NCI-H2227 treated with DMSO at 0.1 percent for 48 hours (cell line): ENCODE data around the gene ABHD6.
A peak's percentile ranks its signal among the peaks of the same experiment; 100 is the strongest.
"Not testable (repeated sequence)": the region's sequence is repeated elsewhere in the genome, so short reads cannot be mapped to it uniquely, and the experiment has no call there.

Experiments used
- DNase-seq: peaks from one replicate; lab custom pipeline; 2025; lab: John Stamatoyannopoulos, UW

Gene ABHD6

DNA sequence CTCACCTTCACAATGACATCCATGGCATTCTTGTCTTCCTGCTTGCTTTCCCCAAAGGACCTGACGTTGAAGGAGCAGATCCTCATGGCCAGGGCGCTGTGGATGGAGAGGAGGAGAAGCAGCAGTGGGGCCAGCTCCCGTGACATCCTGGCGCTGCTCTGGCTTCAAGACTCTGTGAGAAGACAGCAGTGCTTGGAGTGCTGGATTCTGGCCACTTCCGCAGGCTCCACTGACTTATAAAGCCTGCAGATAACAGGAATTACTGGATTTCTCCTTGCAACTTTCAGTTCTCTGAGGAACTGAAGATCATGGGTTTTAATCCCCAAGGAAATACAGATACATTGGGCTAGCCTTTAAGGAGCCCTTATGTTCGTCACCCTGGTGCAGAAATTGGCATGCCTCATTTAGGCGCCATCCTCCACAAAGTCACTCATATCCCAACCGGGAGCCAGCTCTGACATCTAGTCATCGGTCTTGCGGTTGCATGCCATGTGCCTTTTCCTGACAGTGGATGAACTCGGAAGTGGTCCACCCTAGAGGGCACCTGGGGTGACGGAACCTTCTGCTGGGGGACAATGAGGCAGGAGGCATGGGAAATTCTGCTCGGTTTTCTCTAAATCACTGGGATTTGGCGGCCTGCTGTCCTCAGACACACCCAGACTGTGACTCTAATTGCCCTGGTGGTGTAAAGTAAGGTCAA lies 26.7 kb upstream of the ABHD6 start, which contains the start of gene DNASE1L3:
Gene DNASE1L3 (minus strand): TSS at position 212 of the 700 bp plus-strand sequence. CDS start 66 bp downstream, at position 146.
- DNase-seq: no peak

DNA sequence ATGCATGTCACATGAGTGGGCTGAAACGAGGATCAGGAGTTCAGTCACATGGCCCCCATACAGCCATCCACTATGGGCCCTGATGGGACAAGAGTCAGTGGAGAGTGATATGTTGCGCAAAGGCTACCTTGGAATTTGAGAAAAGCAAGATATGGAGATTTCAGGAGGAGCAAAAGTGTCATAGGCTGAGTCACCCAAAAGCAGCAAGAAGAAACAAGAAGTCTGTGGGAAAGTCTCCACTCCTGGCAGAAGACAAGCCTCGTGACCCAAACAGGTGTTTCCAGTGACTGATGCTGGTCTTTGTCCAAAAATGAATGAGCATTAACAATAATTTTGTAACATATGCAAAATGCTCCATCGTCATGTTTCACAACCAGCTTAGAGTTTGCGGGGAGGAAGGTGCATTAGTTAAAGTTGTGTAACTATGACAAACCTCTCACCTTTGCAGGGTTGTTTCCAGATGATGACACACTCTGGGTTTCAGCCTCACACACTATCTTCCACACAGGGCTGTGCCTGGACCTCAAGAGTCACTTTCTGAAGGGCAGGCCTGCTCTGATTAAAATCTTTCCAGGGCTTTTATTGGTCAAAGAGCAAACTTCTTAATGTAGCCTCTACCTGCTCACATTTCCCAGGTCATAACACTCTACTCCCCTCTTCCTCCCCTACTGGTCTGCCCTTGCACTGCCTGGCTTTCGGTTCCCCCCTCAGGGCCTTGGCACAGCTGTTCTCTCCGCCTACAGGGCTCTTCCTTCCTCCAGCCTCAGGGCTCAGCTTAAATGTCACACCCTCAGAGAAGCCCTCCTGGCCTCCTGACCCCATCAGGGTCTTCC lies 22.9 kb upstream of the ABHD6 start:
- DNase-seq: no peak

DNA sequence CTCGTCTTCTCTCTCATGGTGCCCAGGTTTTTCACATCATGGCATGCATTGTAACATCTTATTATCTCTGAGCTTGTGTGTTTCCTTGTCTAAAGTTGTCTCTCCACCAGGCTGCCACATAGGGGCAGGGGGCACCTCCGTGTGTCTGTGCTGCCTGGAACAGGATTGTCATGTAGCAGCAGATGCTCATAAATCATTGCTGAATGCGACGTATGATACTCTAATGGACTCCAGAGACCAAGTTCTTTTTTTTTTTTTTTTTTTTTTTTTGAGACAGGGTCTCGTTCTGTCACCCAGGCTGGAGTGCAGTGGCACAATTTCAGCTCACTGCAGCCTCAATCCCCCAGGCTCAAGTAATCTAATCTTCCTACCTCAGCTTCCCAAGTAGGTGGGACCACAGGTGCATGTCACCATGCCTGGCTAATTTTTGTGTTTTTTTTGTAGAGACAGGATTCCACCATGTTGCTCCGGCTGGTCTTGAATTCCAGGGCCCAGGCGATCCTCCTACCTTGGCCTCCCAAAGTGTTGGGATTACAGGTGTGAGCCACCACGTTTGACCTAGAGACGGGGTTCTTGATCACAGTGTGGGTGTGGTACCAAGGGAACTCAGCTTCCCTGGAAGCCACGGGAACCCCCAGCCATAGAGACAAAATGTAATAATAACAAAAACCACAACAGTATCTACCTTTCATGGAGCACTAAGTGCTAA lies 22.1 kb upstream of the ABHD6 start:
- DNase-seq: no peak

DNA sequence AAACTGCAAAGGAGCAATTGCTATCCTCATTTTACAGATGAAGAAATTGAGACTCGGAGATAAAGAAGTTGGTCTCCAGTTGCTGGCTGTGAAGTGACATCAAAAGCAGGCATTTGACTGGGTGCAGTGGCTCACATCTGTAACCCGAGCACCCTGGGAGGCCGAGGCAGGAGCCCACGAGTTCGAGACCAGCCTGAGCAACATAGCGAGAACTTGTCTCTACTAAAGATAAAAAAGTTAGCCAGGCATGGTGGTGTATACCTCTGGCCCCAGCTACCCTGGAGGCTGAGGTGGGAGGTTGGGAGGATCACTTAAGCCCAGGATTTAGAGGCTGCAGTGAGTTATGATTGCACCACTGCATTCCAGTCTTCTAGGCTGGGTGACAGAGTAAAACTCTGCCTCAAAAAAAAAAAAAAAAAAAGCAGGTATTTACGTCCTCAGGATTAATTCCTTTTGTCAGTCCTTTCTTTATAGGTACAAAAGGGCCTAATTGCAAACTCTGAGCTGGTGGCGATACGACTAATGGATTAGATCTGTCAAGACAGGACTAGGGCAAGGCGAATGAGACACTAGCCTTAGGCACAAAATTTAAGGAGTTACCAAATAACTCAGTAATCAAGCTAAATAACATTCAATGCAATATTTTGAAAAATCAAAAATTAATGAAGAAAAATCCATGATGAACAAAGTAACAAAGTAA lies 20.9 kb upstream of the ABHD6 start:
- no peak for DNase-seq

DNA sequence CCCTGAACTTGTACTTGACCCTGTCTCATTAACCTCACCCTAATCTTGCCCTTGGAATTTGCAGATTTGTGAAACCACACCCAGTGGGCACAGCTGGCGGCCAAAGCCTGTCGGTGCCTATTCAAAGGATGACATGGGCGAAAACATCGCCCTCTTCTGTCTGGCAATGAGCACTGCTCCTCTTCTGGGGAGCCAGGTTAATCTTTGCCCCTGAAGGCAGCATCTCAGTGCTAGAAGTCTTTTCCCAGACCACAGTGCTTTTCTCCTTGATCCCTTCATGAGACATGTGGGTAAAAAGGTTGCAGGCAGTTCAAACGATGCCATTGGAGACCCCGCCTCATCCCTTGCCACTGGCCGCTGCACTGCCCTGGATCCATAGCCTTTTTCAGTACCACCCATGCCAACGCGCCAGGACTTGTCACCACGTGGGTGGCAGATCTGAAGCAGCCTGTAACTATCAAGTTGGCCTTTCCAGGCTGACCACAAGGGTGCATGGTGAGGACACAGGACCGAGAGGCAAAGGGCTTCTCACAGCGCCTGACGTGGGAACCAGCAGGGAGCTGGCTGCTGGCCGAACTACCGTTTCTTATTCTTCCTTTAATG lies 20.3 kb upstream of the ABHD6 start:
- DNase-seq: peak; percentile 20

DNA sequence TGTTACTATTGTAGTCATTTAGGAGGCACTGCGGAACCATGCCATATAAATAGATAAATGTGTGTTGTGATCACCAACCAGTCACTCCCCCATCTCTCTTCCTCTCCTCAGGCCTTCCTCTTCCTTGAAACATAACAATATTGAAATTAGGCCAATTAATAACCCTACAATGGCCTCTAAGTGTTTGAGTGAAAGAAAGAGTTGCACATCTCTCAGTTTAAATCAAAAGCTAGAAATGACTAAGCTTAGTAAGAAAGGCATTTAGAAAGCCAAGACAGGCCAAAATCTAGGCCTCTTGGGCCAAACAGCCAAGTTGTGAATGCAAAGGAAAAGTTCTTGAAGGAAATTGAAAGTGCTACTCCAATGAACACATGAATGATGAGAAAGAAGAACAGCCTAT lies 18.7 kb upstream of the ABHD6 start:
- no peak for DNase-seq

DNA sequence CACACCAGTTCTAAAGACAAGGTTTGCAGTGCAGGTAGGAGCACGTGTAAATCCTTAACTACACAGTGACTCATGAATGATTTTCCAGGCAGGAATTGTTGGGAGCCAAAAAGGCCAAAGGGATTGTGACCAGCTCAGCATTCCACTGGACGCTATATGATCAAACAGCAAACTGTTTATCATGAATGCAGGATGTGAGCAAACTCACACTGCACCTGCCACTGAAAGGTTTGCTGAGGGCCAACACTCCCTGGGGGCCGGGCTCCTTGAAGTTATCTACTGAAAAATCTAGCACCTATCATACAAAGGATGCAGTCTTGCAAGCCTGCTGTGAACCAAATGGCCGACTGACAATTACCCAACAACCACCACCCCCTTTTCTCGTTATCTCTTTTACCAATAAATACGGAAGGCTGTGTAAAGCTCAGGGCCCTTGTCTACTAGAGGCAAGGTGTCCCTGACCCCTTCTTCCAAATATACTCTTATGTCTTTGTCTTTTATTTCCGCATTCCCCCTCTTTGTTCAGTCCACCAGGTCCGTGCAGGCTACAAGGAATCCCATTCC lies 15.3 kb upstream of the ABHD6 start:
- DNase-seq: no peak

DNA sequence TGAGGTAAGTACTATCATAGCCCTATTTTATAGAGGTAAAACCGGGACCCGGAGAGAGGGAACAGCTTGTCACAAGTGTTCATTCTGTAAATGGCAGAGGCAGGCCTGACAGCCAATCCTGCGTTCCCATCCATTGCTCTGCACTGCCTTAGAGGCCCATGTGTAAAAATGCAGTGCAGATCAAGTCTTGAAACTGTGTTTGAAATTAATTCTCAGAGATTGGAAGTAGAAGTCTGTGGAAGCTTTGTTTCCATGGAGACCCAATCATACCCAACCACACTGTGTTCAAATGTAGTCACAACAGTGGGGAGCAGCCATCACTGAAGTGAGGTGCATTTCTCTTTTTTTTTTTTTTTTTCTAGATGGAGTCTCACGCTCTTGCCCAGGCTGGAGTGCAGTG lies 13.7 kb upstream of the ABHD6 start:
- DNase-seq: no peak

DNA sequence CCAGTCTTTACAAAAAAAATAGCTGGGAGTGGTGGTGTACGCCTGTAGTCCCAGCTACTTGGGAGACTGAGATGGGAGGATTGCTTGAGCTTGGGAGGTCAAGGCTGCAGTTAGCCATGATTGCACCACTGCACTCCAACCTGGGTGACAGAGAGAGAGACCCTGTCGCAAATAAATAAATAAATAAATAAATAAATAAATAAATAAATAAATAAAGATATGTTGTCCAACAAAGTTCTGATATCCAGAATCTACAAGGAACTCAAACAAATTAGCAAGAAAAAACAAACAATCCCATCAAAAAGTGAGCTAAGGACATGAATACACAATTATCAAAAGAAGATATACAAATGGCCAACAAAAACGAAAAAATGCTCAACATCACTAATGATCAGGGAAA lies 9.7 kb upstream of the ABHD6 start:
- not testable (repeated sequence) for DNase-seq

DNA sequence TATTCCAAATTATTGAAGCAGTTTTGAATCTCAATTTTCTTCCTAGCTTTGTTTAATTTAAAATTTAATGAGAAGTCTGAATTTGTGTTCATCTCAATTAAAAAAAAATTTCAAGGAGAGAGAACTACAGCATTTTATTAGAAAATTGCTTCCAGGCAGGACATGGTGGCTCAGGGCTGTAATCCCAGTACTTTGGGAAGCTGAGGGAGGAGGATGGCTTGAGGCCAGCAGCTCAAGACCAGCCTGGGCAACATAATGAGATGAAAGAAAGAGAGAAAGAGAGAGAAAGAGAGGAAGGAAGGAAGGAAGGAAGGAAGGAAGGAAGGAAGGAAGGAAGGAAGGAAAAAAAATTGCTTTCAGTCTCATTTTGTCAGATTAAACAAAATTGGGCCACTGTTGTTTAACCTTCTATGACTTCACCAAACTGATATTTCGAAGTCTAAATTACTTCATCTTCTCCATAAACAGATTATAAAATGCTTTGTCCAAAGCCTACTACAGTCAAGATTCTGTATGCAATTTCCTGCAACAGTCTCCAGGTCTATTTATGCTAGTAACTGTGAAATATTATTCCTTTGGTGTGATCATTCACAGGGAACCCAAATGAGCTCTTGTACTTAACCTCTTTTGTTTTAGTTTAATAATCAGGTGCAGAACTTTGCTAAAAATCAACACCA lies 6.6 kb upstream of the ABHD6 start:
- DNase-seq: no peak

DNA sequence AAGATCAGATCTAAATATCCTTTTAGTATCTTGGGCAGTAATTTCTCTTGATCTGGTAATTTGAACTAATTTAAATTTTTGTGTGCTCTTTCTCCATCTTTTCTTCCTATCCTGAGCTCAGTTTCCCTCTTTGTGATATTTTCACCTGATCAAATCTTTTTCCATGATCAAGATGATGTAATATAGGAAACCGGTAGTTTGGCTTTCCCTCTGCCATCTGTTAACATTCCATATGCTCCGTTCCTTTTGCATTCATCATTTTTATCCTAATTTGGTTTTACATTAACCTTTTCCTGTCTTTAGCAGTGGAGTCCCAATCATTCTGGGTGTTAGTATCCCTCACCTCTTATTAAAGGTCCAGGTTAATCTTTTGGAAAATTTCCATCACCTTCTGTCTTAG lies 5.9 kb upstream of the ABHD6 start:
- DNase-seq: no peak

DNA sequence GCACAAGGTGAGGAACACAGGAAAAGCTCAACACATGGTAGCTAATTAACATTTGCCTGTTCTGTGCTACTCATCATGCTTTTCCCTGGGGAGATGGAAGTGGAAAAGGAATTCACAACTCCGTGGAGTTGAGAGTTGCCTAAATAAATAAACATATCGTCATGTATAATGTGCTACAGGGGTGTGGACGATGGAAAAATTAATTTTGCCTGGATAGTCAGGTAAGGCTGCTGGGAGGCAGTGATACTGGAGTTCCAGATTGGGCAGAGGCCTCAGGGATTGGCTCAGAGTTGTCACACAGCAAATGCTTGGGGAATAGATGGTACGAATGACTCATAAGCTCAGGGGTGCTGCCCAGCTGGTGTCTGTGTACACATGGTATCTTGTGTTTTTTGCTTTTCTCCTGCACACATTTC lies 3.1 kb upstream of the ABHD6 start:
- no peak for DNase-seq

DNA sequence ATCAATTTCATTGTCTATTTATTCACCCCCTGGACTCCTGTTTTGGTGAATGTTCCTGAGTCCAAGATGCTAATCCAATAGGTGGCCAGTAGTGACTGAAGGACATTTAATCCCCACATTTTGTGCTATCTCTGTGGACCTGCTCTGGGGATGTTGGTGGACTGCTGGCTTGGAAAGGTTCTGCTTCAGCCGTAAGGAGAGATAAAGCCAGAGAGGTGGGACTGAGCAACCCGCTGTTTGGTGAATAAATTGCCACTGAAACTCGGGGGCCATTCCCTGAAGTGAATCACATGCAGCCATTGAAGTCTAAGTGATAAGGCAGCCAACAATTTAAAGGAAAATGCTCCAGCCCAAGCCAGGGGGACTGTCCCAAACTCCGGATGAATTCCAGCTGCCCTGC lies 1.6 kb upstream of the ABHD6 start:
- no peak for DNase-seq

DNA sequence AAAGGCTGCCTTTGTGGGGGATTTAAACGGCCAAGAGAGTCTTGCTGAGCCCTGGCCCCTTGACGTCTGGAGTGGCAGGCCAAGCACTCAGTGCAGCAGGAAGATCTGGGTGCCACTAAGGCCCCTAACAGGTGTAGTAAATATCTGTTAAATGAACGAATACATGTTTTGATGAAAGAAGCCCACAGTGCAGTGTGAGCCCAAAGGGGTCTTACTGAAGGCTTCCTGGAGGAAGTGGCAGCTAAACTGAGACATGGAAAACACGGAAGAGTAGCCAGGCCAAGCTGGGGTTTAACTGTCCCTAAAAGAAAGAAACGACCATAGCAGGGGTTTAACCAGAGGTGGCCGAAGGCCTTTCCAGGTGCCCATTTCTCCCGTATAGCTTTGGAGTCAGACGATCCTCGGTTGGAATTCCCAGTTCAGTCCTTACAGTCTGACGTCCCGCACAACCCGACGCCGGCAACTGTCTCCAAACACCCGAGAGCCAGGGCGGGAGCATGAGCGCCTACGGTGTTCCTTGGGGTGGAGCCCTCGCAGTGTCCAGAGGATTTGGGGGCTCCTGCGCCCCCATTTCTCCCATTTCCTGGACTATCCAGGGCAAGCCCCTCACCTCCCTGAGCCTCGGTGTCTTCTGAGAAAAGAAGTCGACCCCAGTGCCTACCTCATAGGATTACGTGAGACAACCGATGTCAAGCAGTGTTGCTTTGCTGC lies 910 bp upstream of the ABHD6 start:
- no peak for DNase-seq

DNA sequence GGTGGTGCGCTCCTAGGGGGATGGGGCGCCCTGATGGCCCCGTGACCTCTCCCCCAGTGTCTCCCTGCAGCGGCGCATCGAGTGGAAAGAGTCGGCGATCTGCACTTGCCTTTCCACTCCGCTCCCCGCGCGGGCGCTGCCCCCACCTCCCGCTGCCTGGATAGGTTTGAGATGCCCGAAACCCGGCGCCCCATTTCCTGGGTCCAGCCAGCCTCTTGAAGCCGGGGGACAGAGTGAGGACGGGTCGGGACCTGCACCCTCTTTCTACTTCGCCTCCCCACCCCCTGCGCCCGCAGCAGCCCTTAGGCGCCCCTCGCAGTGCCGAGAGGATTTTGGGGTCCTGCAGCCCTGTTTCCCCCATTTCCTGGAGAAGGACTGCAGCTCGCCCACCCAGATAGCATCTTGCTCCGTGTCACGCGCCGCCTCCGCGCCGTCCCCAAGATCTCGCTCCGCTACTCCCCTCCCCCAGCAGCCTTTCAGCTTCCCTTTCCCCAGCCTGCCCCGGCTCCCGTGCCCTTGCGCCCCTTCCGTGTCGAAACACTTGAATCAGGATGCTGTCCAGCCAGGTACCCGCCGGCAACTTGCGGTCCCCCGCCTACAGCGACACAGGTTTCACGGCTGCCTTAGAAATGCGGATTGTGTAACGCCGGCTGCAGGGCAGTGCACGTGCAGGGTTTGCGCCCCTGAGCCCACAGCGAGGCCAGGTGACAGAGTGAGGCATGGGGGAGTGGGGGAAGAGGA lies 519 bp downstream of the ABHD6 start:
- no peak for DNase-seq

DNA sequence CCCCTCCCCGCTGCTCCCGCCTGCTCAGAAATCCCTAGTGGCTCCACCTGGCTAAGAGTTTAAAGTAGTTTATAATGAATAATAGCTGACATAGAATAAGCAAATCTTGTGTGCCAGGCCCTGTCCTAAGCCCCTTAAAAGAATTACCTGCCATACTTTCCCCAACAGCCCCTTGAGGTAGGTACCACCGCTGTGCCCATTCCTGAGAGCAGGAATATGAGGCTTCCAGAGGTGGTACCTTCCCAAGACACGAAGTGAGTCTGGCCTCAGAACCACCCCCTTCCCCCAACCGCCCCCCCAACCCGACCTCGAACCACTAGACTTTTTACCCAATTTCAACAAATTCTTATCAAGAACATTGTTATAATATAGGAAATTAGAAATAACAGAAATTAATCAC lies 1.2 kb downstream of the ABHD6 start:
- no peak for DNase-seq

DNA sequence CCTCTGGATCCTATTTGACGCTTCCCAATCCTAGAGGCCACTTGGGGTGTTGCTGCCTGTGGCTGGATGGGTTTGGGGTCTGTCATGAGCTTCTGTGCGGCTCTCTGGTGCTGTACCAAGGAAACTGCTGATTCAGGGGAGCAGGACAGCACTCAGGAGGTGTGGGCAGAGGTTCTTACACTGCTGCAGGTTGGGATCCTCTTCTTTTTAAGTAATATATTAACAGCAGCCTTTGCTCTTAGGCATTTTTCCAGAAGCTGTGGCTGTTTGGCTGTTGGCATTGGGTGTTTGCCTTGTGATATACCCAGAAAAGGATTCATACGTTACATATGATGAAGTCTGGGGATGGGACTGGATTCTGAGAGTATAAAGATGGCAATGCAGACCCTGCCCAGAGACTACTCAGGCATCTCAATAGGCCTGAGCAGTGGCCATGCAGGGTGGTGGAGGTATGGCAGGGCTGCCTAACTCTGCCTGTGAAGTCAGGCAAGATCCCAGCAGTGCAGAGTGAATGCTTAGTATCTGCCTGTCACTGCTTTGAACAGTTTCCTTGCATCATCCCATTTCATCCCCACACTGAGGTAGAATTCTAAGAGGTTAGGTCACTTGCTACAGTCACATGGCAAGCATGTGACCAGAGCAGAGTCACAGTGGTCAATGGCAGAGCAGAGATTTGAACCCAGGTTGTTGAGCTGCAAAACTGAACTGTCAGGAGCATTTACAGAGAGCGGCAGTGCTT lies 3.9 kb downstream of the ABHD6 start:
- DNase-seq: no peak

DNA sequence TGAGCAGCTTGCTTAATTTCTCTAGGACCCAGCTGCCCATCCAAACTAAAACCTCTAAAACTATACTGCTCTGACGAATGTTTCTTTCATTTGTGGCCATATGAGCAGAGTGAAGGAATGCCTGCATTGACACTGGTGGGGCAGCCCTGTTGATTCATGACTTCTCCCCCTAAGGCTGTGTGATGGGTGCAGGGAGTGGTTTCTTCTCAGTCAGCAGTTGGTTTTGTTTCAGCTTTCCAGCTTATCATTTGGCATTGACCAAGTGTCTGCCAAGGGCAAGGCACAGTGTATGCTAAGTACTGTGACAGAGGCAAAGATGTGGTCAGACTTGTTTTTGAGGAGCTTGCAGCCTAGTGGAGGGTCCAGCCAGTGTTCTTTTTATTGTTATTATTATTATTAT lies 4.7 kb downstream of the ABHD6 start:
- no peak for DNase-seq

DNA sequence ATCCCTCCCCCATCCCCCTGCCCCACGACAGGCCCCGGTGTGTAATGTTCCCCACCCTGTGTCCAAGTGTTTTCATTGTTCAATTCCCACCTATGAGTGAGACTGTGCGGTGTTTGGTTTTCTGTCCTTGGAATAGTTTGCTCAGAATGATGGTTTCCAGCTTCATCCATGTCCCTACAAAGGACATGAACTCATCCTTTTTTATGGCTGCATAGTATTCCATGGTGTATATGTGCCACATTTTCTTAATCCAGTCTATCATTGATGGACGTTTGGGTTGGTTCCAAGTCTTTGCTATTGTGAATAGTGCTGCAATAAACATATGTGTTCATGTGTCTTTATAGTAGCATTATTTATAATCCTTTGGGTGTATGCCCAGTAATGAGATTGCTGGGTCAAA lies 5.3 kb downstream of the ABHD6 start:
- DNase-seq: not testable (repeated sequence)
